Osteoblast (primary cell): ENCODE measurements around the gene FAM24B. TPM values are rescaled to one million over a fixed set of nuclear protein-coding genes. Genes with fewer than 3 reads are reported as not detected.
"Not testable (repeated sequence)": the region's sequence is repeated elsewhere in the genome, so short reads cannot be mapped to it uniquely, and the experiment has no call there.

Experiments
- DNase-seq: peaks from one replicate; pipeline ENCODE4 v3.0.0; 2011; ENCODE audit warnings: low spot score, mixed read lengths; ENCODE audit not compliant: insufficient read length; ENCODE audit errors: missing footprints
- H2AFZ ChIP-seq: 2 replicates; pipeline ENCODE4 v1.6.0; 2011; ENCODE audit warnings: mild to moderate bottlenecking, low read length
- H3K27ac ChIP-seq: 2 replicates; pipeline ENCODE4 v1.5.1; 2011; ENCODE audit warnings: mild to moderate bottlenecking, low read depth, low read length, moderate library complexity
- H3K27me3 ChIP-seq: 2 replicates; pipeline ENCODE4 v1.6.0; 2012; ENCODE audit warnings: mild to moderate bottlenecking, control low read depth, inconsistent platforms, low read length, moderate library complexity; ENCODE audit not compliant: insufficient read depth
- H3K36me3 ChIP-seq: 2 replicates; pipeline ENCODE4 v1.5.1; 2011; ENCODE audit warnings: mild to moderate bottlenecking, low read length, control low read depth, moderate library complexity; ENCODE audit not compliant: insufficient read depth
- H3K4me1 ChIP-seq: 2 replicates; pipeline ENCODE4 v1.5.1; 2011; ENCODE audit warnings: mild to moderate bottlenecking, low read length, control low read depth, moderate library complexity; ENCODE audit not compliant: insufficient read depth
- H3K4me2 ChIP-seq: 2 replicates; pipeline ENCODE4 v1.6.0; 2011; ENCODE audit warnings: mild to moderate bottlenecking, low read length; ENCODE audit not compliant: insufficient read depth
- H3K4me3 ChIP-seq: fragments of 200-600 bp; sonication (generic); 3 replicates; pipeline ENCODE4 v1.5.1; 2012; ENCODE audit warnings: mild to moderate bottlenecking, low read length, inconsistent platforms; ENCODE audit not compliant: insufficient read depth
- H3K79me2 ChIP-seq: 2 replicates; pipeline ENCODE4 v1.6.0; 2012; ENCODE audit warnings: mild to moderate bottlenecking, low read length, control low read depth, inconsistent platforms; ENCODE audit not compliant: insufficient read depth
- H3K9me3 ChIP-seq: 2 replicates; pipeline ENCODE4 v1.5.1; 2011; ENCODE audit warnings: low read depth, low read length, control low read depth
- H4K20me1 ChIP-seq: 2 replicates; pipeline ENCODE4 v1.6.0; 2012; ENCODE audit warnings: mild to moderate bottlenecking, low read length, control low read depth; ENCODE audit not compliant: insufficient read depth
- total RNA-seq: library from RNA; depleted of rRNA; stranded (reverse); fragments of >200 nt; gene quantifications from 2 replicates; pipeline ENCODE4 v1.2.3, GENCODE V29; 2012
- TF ChIP-seq, protein P1 (sequence below): IDR thresholded peaks from 2 replicates; pipeline ENCODE4 v1.5.1; 2011; ENCODE audit warnings: mild to moderate bottlenecking, low read depth, low read length, moderate library complexity; ENCODE audit errors: extremely low read depth

The FAM24B gene
- total RNA-seq, 1 donor: 1.8 TPM

DNA sequence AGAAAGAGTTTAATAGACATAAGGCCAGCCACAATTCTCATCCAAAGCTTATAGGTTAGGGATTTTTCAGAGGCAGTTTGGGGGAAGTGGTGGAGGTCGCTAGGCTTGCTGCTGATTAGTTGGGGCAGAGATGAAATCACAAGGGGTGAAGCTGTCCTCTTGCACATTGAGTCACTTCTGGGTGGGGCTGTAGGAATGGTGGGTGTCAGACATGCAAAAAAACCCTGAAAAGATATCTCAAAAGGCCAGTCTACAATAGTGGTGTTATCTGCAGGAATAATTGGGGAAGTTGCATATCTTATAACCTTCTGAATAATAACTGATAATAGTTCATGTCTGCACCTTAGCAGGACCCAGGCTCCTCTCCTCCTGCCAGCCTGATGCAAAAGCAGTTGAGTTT, 2.1 kb downstream of the FAM24B start:
- Histone ChIP-seq H3K4me2 (no peak overlapping the region), H3K9me3 (no peaks in the 10 kb centered on the region), H2AFZ (no peak overlapping the region), H3K27me3 (no peaks in the 10 kb centered on the region), H3K4me3 (no peak overlapping the region), H3K4me1 (peaks cover 11% of the 10 kb centered on the region), H3K36me3 (no peaks in the 10 kb centered on the region), H3K27ac (no peak overlapping the region), H3K79me2 (peaks cover 62% of the 10 kb centered on the region), H4K20me1 (no peaks in the 10 kb centered on the region)
- no peak for DNase-seq
- TF ChIP-seq, protein P1, sequence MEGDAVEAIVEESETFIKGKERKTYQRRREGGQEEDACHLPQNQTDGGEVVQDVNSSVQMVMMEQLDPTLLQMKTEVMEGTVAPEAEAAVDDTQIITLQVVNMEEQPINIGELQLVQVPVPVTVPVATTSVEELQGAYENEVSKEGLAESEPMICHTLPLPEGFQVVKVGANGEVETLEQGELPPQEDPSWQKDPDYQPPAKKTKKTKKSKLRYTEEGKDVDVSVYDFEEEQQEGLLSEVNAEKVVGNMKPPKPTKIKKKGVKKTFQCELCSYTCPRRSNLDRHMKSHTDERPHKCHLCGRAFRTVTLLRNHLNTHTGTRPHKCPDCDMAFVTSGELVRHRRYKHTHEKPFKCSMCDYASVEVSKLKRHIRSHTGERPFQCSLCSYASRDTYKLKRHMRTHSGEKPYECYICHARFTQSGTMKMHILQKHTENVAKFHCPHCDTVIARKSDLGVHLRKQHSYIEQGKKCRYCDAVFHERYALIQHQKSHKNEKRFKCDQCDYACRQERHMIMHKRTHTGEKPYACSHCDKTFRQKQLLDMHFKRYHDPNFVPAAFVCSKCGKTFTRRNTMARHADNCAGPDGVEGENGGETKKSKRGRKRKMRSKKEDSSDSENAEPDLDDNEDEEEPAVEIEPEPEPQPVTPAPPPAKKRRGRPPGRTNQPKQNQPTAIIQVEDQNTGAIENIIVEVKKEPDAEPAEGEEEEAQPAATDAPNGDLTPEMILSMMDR: no peak

DNA sequence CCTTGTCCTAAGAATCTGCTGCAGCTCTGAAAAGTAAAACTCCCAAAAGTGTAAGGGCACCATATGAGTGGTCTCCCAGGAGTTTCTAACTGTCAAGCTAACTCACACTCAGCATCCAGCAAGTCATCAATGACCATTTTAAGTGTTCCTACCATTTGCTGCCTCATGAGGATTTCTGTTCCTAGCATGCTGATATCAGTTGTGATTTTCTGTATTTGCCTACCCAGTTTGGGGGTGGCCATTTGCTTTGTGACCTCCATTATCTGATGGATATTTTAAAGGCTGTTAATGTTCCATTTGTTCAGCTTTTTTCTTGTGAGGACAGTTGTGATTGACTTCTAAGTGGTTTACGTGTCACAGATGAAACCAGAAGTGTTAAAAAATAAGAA, 2.9 kb downstream of the FAM24B start:
- Histone ChIP-seq H3K36me3 (no peaks in the 10 kb centered on the region), H3K27ac (no peak overlapping the region), H2AFZ (no peak overlapping the region), H3K4me1 (peaks cover 11% of the 10 kb centered on the region), H3K79me2 (peaks cover 62% of the 10 kb centered on the region), H3K9me3 (no peaks in the 10 kb centered on the region), H4K20me1 (no peaks in the 10 kb centered on the region), H3K4me2 (no peak overlapping the region), H3K27me3 (no peaks in the 10 kb centered on the region), H3K4me3 (no peak overlapping the region)
- TF ChIP-seq, protein P1: no peak
- no peak for DNase-seq

DNA sequence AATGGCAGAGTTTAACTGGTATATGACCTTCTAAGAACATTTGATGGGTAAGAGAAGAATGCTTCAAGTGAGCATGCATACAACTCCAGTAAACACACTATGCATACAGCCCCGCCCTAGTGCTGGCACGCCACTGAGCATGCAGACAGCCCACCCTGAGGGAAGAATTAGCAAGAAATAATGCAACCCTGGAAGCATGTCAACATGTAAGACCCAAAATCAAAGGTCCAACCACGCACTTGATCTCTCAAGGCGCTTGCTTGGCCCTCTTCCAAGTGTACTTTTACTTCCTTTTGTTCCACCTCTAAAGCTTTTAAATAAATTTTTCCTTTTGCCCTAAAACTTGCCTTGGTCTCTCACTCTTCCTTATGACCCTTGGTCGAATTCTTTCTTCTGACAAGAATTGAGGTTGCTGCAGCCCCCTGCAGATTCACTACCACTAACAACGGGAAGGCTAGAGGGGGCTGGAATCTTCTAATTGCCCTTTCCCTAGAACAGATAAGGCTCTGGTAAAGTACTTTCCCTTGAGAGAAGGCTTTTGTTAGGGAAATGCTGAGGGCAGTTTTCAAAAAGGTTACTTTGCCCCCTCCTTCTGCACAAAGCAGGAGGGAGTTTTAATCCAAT, 3.4 kb downstream of the FAM24B start:
- Histone ChIP-seq H3K9me3 (no peaks in the 10 kb centered on the region), H3K79me2 (peaks cover 62% of the 10 kb centered on the region), H3K27me3 (no peaks in the 10 kb centered on the region), H2AFZ (no peak overlapping the region), H3K4me3 (no peak overlapping the region), H3K27ac (no peak overlapping the region), H3K4me1 (peaks cover 11% of the 10 kb centered on the region), H4K20me1 (no peaks in the 10 kb centered on the region), H3K36me3 (no peaks in the 10 kb centered on the region), H3K4me2 (no peak overlapping the region)
- no peak for DNase-seq
- TF ChIP-seq, protein P1: no peak

- not testable (repeated sequence) for H3K27ac ChIP-seq, H3K9me3 ChIP-seq, H3K27me3 ChIP-seq, DNase-seq, H3K4me2 ChIP-seq, H3K36me3 ChIP-seq, H3K4me1 ChIP-seq, H4K20me1 ChIP-seq, H3K4me3 ChIP-seq, H2AFZ ChIP-seq
- H3K79me2 ChIP-seq: peaks cover 38% of the 10 kb centered on the region
Observed at GRCh38 chr10:122871947-122872346, 7.4 kb downstream of the FAM24B start.

GRCh38 chr10:122868768-122869167, 10.6 kb downstream of the FAM24B start:
- not testable (repeated sequence) for H4K20me1 ChIP-seq, DNase-seq, H3K9me3 ChIP-seq, H3K36me3 ChIP-seq, H2AFZ ChIP-seq, H3K4me3 ChIP-seq, H3K27ac ChIP-seq, H3K27me3 ChIP-seq, H3K4me2 ChIP-seq
- H3K4me1 ChIP-seq: peaks cover 32% of the 10 kb centered on the region
- peaks cover 23% of the 10 kb centered on the region for H3K79me2 ChIP-seq

- Histone ChIP-seq H3K4me2 (peak overlapping the region; percentile 50), H3K4me1 (peaks cover 46% of the 10 kb centered on the region), H2AFZ (peak overlapping the region; percentile 50), H3K79me2 (peaks cover 30% of the 10 kb centered on the region), H3K27ac (peak overlapping the region; percentile 82)
- DNase-seq, H3K9me3 ChIP-seq, H3K4me3 ChIP-seq, H3K27me3 ChIP-seq, H3K36me3 ChIP-seq, H4K20me1 ChIP-seq: not testable (repeated sequence)
Observed at GRCh38 chr10:122866757-122867482, 12.5 kb downstream of the FAM24B start.
